HG03432 (cell line): ENCODE measurements around the gene FAM114A2.

Experiments used
- ATAC-seq: cut with Tn5 transposase; IDR thresholded peaks from one replicate; pipeline ENCODE4 v1.9.1; 2021; ENCODE audit warnings: mild to moderate bottlenecking, moderate library complexity; ENCODE audit not compliant: unreplicated experiment

FAM114A2 gene

DNA sequence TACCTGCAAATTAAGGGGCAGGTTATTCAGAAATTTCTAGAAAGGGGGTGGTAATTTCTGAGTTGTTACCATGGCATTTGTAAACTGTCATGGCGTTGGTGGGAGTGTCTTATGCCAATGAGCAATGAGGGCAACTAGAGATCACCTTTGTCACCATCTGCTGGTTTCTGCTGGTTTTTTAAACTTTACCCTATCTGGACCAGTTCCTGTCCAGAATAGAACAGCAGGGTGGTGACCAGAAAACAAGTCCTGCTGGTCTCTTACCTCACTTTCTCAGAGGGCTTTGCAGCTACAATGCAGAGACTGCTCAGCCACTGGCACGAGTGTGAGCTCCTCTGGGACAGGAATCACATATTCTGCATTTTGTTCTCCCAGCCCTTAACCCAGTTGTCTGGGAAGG, 51.4 kb downstream of the FAM114A2 start:
- ATAC-seq, result no peak

DNA sequence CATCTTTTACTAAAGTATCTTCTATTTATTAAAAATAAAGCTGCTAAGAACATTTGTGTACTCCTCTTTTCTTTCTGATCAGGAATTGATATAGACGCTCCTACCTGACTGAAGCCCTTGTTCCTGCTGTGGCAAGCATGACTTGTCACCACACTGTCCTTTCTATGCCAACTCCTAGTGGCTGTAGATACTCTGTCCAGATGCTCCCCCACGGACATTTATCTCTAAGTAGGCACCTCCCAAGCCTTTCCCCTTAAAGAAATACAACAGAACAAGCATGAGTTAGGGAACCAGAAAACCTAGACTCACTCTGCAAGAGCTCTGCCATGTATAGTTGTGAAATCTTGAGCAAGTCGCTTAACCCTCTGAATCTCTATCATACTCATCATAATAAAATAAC, 53.2 kb downstream of the FAM114A2 start:
- no peak for ATAC-seq

DNA sequence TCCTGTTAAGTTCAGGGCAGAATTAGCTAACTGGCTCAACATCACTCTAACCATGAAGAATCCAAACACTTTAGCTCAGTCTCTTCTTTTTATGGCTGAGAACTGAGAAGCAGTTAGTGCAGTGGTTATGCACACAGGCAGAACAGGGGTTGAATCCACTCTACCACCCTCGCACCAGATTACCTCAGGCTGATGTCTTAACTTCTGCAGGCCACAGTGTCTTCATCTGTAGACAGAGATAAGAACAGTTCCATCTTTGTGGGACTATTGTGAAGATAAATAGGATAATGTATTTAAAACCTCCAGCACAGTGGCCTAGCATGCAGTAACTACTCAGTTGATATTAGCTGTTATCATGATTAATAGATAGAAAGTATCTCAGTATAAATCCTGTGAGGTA, 54.8 kb downstream of the FAM114A2 start:
- ATAC-seq, result no peak

DNA sequence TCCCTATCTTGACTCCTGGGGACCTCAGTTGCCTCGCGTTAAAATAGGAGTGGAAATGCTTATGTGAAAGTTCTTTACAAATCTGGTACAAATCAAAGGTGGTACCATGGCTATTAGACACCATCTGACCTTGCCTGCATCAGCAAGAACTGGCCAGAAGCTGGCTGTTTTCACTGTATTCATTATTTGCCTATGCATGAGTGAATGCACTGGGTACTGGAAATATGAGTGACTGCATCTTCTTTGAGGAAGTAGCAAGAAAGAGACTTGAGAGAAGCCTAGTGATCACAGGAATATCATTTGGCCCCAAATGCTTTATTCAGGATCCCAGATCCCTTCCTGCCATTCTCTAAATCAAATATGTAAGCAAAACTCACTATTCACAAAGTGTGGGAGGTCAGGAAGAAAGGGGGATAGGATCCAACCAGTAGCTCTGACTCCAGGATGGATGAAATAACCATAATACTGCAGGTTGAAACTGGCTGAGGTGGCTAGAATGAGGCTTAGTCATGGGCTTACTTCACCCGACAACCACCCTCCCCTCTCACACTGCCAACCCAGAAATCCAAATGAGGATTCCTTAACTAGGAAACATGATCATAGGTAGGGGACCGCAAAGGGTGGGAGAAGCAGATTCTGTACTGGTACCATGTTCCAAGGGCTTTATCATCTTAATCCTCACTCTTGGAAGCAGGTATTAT, 56.7 kb downstream of the FAM114A2 start:
- no peak for ATAC-seq

DNA sequence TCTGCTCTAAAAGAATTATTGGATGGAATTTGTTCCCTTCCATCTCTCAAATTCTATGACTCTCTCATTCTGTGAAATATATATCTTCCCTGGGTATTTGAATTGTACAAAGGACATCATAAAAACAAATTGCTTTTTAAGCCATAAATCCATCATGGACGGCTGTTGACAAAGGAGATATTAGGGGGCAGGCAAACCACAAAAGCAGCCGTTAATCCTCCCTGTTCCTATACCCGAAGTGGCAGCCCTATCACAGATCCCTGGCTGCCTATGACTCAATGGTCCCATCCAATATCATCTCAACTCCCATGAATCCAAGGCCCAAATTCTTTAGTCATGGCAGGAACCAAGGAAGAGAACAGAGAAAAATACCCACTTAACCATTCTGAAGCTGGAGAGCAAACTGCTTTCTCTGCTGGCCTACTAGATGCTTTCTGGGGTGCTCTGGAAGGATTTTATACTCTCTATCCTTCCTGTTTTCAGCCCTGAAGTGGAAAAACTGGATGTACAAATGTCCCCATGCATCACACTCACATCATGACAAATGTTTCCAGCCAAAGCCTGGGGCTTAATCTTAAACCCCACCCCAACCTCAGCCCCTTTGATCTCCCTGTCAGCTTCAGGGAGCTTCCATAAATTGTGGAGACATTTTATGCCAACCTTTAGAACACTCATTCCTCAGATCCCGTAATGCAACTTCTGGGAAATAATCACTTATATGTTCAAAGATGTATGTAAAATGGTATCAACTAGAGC, 59.5 kb downstream of the FAM114A2 start:
- no peak for ATAC-seq

DNA sequence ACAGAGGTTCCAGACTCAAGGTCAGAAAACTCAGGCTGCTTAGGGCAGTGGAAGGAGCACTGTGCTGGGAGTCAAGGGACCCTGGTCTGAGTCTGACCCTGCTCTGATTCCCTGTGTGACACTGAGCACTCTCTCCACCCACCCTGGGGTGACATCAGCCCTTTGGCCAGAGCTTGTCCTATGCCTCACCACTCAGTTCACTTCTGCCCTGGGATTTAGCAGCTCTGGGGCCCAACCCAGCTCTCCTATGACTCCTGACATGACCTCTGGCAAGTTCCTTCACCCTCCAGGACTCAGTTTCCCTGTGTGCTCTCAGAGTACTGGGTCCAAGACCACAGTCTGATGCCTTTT, 63.9 kb downstream of the FAM114A2 start:
- ATAC-seq, result peak; percentile 17

DNA sequence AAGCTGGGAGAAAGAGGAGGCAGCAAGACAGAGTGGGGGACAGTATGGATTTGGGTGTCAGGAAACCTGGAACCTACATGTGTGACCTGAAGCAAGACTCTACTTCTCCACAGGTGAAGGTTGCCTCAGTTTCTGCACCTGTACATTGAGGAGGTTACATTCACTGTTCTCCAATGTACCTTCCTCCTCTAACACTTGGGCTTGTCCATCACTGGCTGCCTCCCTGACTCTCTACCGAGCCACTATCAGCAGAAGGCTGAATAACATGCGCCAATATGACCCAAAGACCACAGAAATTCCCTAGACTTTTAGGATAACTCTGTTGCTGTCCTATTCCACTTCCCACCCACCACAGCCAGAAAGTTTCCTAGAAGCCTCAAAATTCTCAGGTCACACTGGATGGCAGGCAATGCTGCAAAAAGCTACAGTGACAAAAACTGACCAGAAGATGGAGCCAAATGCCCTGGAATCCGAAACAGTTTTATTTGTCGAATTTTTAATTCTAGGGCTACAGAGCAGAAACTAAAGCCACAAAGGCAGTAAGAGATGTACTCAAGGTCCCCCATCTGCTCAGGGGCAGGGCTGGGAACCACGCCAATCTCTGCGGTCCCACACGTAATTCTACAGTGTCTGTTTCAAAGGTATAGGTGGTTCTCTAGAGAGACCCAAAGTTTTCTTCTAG, 64.4 kb downstream of the FAM114A2 start:
- peak; percentile 63 for ATAC-seq

DNA sequence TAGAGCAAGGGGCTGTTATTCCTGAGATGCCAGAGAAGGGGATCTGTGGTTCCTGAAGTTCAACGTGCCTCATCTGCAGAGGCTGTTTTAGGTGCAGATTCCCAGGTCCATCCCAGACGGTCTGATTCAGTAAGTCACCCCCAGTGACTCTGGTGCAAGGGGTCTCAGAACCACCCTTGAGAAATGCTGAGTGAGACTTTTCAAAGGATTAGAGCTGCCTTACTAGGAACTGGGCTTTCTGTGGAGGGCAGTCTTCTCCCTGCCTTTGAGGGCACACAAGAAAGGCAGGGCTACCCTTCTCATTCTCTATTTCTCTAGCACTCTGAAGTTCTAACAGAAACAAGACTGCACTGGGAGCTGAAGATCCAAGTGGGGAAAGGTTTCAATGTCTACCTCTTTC, 66.5 kb downstream of the FAM114A2 start:
- ATAC-seq, result no peak

DNA sequence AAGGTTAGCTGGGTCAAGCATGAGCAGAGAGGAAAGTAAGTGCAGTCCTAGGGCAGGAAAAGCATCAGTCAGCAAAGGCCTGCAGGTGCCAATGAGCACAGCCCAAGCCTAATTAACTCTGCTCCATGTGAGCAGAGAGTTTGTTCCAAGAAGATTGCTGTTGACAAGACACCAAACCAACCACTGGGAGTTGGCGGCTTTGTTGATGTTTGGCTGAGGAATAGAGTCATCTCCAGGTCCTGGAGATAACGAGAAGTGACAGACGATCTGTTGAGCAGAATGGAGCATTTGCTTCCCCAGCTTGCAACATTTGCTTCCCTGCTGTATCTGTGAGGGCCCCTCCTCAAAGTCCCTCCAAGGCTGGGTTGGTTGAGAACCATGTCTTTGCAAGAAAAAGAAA, 68.2 kb downstream of the FAM114A2 start:
- no peak for ATAC-seq

DNA sequence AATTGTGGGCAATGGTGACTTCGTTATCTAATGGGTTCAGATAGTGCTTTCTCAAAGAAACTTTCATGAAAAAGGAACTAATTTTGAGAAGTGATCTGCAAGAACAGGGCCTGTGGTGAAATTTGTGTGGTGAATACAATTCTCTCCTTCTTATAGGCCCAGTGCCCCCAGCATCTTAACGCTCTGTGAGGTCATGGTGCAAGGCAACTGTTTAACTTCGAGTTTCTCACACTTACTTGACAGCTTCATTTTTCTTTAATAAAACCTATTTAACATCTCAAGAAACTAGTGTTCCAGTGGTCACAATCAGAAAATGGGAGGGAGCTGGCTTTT, 69.2 kb downstream of the FAM114A2 start:
- ATAC-seq, result no peak

DNA sequence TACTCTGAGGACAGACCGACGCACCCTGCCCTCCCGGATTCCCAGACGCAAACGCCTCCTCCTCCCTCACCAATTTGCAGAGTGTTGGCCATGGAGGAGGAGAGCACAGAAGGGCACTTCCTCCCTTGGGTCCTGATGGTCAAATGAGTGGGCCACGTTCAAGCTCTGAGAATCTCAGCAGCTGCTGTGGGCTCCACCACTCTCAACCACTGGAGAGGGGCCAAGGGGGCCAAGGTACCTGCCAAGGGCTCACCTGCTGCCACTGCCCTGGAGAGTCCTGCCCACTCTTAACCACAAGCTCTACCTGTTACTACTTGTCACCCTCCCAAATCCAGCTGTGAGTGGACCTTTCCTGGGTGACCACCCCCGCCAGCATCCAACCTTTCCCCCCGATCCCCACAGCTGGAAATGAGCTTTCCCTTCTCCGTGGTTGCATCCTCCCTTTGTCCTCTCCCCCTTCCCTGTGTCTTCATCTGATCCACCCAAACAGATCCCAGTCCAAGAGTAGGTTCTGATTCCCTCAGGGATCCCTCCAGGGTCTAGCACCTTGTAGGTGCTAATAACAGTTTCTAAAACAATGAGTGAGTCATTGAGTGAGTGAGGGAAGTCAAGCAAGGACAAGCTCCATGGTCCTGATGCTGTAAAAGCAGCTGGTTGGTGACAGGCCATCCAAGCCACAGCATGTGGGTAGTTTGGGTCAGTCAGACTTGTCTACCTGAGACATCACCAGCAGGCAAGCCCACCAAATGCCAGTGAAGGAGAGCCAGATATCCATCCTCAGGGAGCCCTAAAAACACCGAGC, 69.7 kb downstream of the FAM114A2 start:
- no peak for ATAC-seq

DNA sequence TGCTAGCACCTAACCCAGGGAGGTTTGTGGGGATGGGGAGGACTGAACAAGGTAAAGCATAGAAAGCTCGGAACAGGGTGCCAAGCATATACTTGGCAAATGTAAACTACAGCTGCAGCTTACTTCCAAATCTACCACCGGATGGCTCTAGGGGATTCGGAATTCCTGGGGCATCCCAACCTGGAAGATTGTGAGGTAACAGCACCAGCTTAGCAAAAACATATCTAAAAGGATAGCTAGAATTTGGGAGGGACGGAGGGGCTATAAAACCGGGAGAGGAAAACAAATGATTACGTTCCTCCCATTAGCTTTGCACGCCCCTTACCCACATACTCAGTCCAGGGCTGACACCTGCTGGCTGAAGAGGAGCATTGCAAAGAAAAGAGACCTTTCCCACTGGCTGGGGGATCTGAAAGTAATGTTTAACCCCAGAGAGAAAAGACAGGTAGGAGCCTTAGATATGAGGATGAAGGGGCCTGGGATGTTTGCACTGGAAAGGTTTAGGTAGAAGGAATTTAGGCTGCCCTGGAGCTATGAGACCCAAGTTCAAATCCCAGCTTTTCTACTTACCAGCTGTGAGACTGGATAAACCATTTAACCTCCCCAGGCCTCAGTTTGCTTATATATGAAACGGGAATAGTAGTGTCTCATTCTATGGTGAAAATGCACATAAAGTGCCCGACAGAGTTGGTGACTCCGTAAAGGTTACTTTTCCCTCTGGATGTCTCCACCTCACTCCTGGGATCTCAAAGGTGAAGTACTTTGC, 73.6 kb downstream of the FAM114A2 start:
- ATAC-seq, result peak; percentile 71

DNA sequence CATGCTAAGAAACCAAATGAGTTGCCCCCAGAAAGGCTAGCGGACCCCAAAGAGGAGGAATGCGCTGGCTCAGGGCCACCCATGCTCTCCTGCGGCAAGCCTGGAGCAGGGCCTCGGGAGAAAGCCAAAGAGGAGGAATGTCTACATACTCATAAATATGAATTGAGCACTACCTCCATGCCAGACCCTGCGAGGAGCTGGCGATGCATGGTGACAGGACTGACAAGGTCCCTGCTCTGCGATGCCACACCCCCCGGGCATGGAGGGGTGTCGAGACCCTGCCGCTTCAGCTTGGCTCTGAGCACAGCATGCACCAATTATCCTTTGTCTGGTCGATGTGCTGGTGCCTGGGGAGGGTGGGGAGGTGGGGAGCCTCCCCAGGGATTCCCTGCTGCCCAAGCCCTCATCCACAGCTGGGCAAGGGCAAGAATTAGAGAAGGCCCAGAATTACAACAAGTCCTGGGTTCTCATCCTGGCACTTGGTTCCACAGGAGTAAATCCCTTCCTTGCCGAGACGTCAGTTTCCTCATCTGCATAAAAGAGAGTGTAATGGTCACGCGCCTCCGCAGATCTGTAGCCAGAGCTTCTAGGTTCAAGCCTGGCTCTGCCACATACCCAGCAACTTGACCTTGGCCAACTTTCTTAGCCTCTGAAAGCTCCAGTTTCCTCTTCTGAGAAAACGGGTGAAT, 74.4 kb downstream of the FAM114A2 start:
- ATAC-seq, result no peak

DNA sequence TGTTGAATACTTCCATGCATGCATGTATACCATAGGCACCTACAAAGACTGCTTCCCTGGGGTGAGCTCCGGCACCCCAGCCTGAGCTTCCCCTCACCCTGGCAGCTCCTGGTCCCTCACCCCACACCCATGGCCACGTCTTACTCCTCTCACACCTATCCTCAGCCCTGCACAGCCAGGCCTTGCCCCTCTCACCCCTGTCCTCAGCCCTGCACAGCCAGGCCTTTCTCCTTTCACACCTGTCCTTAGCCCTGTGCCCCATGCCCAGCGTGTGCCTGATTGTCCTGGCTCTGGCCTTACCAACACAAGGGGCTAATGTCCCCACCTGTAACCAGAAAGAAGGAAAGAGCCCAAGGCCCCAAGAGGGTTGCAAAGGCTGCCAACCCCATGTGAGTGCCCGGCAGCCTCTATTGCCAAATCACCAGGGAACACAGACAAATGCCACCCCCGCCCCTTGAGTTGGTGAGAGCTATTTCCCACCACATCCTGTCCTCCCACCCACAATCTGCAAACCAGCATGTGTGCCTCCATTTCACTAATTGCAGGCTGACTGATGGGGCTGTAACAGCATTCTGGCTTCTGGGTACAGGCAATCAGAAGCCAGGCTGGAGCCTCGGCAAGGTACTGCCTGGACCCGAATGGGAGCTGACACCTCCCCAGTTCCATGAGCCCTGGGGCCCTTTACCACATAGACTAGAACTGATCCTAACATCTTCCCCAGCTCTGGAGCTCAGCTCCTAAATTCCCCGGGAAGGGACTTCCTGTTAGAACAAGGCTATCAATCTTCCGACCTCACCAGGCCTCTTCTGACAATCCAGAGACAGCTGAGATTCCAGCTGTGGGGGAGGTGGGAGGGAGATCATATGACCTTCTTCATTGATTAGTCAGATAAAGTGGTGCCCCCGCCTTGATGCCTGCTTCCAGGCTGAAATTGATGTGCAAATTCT, 78.2 kb downstream of the FAM114A2 start:
- ATAC-seq, result no peak

DNA sequence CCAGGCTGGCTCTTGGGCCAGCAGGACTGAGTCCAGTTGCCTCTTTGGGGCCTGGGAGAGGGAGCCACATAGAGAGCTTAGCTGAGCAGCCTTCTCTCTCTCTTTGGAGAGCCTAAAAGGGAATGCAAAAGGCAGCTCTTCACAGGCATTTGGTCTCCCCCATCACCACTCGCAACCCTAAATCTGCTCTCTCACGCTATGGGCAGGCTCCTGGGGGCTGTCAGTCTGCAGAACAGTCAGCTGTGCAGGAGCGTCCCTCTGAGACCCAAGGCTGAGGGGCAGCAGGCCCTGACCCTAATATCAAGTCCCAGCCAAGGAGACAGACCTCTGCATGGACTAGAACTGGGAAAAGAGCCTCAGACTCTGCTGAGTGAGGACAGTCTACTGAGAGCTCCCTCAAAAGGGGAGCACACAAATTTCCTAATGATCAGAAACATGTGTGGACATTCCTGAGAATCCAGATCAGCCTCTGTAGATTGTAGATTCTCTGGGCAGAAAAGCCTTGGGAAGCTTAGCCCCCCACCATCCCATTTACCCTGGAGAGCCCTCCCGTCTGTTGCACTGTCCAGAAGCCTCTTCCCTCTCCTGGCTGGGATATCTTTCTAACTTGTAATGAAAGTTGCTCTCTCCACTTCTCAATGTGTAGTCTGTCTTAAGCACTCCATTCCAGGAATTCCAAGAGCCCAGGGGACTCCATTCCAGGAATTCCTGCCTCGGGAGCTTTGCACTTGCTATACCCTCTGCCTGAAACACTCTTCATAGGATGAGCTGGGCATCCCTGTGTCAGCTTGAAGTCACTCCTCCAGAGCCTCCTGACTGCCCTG, 79.4 kb downstream of the FAM114A2 start:
- no peak for ATAC-seq

DNA sequence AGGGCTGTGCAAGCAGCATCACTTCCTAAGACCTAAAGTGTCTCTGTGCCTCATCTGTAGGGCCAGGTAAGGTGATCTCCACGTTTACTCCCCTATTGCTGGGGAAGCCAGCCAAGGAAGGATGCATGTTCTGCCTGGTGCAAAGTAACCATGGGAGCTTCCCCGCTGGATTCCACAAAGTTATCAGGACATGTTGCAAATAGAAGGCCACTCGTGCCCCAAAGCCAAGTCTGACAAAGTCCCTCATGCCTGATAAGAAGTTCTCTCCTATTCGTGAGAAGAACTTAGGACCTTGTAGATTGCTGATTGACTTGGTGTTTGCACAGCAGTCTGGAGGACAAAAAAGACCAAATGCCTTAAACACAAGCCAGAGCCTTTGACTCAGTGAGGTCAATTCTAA, 81.5 kb downstream of the FAM114A2 start:
- ATAC-seq, result no peak

DNA sequence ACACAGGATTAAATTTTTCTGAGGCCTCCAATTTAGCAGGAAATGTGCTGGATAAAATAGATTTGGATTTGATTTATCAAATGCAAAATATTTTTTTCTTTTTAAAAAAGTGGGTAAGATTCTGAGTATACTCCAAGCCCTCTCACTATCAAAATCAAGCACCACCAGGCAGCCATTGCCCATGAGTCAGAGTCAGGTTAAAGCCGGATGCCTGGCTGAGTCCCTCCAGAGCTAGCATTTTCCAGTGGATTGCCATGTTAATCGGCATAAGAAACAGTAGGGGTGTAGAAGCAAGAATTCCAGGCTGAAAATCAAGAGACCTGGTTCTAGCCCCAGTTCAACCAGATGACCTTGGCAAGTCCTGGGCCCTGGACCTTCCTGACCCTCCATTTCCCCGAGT, 85.3 kb downstream of the FAM114A2 start:
- ATAC-seq, result no peak

DNA sequence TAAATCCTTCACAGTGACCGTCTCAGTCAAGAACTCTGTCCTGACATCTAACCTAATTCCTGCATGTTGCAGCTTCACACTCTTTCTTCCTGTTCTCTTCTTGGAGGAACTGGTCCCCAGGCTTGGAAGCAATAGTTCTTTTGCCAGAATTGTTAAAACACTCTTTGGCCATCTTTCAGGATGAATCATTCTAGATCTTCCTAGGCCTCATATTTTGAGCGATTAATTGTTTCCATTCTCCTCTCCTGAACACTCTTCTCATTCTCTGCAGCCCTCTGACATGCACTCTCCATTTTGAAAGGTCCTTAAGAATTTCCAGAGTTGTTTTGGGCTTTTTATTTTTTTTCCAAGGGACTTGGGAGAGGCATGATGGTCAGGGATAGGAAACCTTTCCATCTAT, 85.8 kb downstream of the FAM114A2 start:
- ATAC-seq, result no peak
